ENCODE results near the gene SPATA6. TPM values are rescaled to one million over a fixed set of nuclear protein-coding genes. Genes with fewer than 3 reads are reported as not detected.
"Not testable (repeated sequence)": the region's sequence is repeated elsewhere in the genome, so short reads cannot be mapped to it uniquely, and the experiment has no call there.

SPATA6 gene
- polyA plus RNA-seq, 4 donors, result 16.4 to 19.1 (median 17.1) TPM

GRCh38 chr1:48466594-48466993 lies 5.4 kb downstream of the SPATA6 start:
- DNase-seq (ENCODE audit: low read depth in 4 of 4, low spot score in 2 of 4), result no peak

DNA sequence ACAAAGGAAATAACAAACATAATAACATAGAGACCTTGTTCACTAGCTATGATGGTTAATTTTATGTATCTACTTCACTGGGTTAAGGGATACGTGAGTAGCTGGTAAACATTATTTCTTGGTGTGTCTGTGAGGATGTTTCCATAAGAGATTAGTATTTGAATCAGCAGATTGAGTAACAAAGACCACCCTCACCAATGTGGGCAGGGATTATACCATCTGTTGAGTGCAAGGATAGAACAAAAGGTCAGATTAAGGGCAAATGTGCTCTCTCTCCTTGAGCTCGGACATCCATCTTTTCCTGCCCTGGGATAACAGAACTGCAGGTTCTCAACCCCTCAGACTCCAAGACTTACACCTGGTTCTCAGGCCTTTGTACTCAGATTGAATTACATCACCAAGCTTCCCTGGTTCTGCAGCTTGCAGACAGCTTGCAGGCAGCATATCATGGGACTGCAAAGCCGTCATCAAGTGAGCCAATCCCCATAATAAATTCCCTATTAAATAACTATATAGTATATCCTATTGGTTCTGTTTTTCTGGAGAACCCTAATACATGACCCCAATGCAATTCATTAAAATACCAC lies 9.2 kb downstream of the SPATA6 start:
- DNase-seq (ENCODE audit: low read depth in 4 of 4, low spot score in 2 of 4), result no peak

DNA sequence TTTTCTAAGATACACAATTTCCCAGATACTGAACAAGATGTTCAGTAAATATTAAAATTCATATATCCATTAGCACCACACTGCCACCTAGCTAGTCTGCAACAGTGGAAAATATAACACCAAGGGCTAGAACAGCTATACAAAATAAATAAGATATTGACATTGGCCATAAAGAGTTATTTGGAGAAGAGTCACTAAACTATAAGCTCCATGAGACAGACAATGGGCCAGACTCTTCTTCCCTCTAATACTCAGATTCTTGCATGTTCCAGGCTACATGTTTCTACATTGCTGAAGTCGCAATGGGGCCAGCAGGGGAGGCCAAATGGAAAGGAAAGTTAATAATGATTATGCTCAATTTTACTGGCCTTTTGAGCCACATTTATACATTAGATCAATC lies 21.5 kb downstream of the SPATA6 start:
- DNase-seq (ENCODE audit: low read depth in 4 of 4, low spot score in 2 of 4), result no peak

DNA sequence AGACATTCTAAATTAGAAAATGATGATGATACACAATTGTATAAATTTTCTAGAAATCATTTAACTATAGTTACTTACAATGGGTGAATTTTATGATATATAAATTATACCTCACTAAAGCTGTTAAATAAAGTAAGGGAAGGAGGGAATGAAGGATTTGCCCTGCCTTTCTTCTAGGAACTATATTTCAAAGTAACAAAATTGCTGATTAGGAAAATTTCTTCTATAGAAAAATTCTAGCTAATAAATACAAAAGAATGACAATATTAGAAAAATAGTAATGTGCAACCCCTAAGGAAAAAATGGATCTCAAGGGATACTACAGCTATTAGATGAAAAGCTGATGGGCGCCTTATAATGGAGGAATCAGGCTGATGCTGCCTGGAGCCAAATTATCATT lies 23.1 kb downstream of the SPATA6 start:
- DNase-seq (ENCODE audit: low read depth in 4 of 4, low spot score in 2 of 4), result no peak

DNA sequence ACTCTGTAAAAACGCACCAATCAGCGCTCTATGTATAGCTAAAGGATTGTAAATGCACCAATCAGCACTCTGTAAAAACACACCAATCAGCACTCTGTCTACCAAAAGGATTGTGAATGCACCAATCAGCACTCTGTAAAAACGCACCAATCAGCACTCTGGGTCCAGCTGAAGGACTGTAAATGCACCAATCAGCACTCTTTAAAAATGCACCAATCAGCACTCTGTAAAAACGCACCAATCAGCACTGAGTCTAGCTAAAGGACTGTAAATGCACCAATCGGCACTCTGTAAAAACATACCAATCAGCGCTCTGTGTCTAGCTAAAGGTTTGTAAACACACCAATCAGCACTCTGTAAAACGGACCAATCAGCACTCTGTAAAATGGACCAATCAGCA lies 27.8 kb downstream of the SPATA6 start:
- not testable (repeated sequence) for DNase-seq (ENCODE audit: low read depth in 4 of 4, low spot score in 2 of 4)

- DNase-seq (ENCODE audit: low read depth in 4 of 4, low spot score in 2 of 4), result no peak
Observed at GRCh38 chr1:48442864-48443619, 29.0 kb downstream of the SPATA6 start.

DNA sequence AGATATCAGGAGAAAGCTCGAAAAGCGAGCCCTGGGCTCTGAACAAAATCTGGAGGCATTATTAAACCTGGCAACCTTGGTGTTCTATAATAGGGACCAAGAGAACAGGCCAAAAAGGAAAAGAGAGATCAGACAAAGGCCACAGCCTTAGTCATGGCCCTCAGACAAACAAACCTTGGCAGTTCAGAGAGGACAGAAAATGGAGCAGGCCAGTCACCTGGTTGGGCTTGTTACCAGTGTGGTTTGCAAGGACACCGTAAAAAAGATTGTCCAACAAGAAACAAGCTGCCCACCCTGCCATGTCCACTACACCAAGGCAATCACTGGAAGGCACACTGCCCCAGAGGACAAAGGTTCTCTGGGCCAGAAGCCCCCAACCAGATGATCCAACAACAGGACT lies 31.2 kb downstream of the SPATA6 start:
- not testable (repeated sequence) for DNase-seq (ENCODE audit: low read depth in 4 of 4, low spot score in 2 of 4)

DNA sequence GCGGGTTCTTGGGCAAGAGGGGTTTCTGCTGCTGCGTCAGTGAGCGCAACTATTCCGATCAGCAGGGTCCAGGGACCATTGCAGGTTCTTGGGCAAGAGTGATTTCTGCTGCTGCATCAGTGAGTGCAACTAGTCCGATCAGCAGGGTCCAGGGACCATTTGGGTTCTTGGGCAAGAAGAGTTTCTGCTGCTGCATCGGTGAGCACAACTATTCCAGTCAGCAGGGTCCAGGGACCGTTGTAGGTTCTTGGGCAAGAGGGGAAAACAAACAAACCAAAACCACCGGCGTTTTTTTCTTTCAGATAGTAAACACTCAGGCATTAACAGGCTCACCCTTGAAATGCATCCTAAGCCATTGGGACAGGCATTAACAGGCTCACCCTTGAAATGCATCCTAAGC lies 32.6 kb downstream of the SPATA6 start:
- no peak for DNase-seq (ENCODE audit: low read depth in 4 of 4, low spot score in 2 of 4)

DNA sequence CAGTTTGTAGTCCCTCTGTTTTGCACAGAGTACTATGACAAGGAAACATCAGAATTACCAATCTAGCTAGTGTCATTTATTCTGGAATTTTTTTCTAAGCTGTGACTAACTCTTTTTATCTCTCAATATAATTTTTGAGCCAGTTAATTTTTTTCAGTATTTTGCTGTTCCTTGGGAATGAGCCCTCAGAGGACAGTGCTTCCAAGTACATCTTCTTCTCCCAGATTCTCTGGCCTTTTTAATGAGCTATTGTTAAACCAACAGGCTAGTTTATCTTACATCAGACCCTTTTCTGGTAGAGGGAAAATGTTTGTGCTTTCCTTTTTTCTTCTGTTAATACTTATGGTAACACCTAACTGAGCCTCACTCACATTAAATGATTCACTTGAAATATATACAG lies 34.6 kb downstream of the SPATA6 start:
- not testable (repeated sequence) for DNase-seq (ENCODE audit: low read depth in 4 of 4, low spot score in 2 of 4)

DNA sequence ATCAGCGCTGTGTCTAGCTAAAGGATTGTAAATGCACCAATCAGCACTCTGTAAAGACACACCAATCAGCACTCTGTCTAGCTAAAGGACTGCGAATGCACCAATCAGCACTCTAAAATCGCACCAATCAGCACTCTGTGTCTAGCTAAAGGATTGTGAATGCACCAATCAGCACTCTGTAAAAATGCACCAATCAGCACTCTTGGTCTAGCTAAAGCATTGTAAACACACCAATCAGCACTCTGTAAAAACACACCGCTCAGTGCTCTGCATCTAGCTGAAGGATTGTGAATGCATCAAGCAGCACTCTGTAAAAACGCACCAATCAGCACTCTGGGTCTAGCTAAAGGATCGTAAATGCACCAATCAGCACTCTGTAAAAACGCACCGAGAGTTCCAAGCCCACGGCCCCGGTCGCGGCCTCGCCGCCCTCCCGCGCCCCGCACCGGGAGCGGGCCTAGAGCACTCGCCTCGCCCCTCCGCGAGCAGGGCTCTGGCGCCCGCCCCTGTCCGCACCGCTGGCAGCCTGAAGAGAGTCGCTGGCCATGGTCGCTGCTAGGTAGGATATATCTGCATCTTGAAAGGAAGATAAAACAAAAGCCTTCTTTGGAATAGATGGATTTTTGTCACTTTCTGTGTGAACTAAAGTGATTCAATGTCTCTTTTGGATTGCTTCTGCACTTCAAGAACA lies 36.5 kb downstream of the SPATA6 start:
- not testable (repeated sequence) for DNase-seq (ENCODE audit: low read depth in 4 of 4, low spot score in 2 of 4)

- no peak for DNase-seq (ENCODE audit: low read depth in 4 of 4, low spot score in 2 of 4)
Observed at GRCh38 chr1:48430832-48431231, 41.2 kb downstream of the SPATA6 start.

- DNase-seq (ENCODE audit: low read depth in 4 of 4, low spot score in 2 of 4), result no peak
Observed at GRCh38 chr1:48422009-48422408, 50.0 kb downstream of the SPATA6 start.

DNA sequence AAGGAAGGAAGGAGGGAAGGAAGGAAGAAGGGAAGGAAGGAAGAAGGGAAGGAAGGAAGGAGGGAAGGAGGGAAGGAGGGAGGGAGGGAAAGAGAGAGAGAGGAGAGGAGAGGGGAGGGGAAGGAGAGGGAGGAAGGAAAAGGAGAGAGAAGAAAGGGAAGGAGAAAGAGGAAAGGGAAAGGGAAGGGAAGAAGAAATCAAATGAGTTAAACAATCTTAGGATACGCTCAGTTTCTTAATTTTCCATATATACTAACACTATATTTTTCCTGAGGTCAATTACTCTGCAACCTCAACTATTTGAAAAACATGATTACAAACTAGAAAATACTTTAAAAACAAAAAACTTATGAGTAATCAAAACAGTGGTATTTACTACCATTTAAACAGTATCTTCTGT lies 53.3 kb downstream of the SPATA6 start:
- DNase-seq (ENCODE audit: low read depth in 4 of 4, low spot score in 2 of 4), result no peak

- no peak for DNase-seq (ENCODE audit: low read depth in 4 of 4, low spot score in 2 of 4)
Observed at GRCh38 chr1:48415050-48415449, 57.0 kb downstream of the SPATA6 start.

GRCh38 chr1:48414264-48414663 lies 57.7 kb downstream of the SPATA6 start:
- no peak for DNase-seq (ENCODE audit: low read depth in 4 of 4, low spot score in 2 of 4)

DNA sequence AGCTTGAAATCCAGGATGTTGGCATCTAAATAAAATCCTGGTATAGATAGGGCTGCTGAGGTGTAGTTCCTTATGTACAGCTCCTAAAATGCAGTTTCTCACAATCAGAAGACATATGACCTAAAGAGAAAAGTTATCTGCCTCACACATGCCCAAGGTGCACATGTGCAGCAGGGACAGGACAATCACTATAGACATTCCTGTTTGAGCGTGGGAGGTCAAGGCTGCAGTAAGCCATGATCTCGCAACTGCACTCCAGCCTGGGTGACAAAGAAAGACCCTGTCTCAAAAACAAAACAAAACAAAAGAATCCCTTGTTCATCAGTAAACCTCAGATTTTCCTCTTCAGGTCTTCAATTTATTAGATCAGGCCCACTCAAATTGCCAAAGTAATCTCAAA lies 66.1 kb downstream of the SPATA6 start:
- DNase-seq (ENCODE audit: low read depth in 4 of 4, low spot score in 2 of 4), result no peak

DNA sequence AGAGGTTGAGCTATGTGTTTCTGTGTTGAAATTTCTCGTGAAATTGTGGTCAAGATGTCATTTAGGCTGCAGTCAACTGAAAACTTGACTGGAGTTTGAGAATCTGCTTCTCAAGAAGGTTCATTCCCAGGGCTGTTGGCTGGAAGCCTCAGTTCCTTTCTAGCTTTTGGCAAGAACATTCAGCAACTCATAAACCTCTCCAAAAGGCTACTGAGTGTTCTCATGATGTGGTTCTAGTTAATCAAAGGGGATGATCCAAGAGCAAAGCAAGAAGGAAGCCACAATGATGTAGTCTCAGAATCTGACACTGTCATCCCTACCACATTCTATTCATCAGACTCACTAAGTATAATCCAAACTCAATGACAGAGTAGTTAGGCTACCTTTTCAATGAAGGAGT lies 66.6 kb downstream of the SPATA6 start:
- DNase-seq (ENCODE audit: low read depth in 4 of 4, low spot score in 2 of 4), result no peak

GRCh38 chr1:48402599-48402998 lies 69.4 kb downstream of the SPATA6 start:
- DNase-seq (ENCODE audit: low read depth in 4 of 4, low spot score in 2 of 4), result no peak

- no peak for DNase-seq (ENCODE audit: low read depth in 4 of 4, low spot score in 2 of 4)
Observed at GRCh38 chr1:48396208-48396607, 75.8 kb downstream of the SPATA6 start.

- DNase-seq (ENCODE audit: low read depth in 4 of 4, low spot score in 2 of 4), result no peak
Observed at GRCh38 chr1:48391926-48392325, 80.1 kb downstream of the SPATA6 start.

DNA sequence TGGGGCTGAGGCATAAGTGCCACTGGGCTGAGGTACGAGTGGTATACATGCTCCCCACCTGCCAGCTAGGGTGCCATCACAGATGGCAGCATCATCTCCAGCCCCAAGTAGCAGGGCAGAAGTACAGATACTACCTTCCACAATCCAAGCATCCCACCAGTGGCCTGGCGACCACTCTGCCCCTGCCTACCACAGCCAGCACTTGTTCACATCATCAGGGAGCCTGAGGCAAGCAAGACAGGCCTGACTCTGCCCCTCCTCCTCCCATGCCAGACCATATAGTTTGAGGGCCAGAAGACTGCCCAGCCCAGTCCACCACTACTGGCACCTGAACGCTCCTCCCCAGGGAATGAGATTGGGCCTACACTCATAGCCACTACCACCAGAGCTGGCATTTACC lies 84.6 kb downstream of the SPATA6 start:
- DNase-seq (ENCODE audit: low read depth in 4 of 4, low spot score in 2 of 4), result no peak

DNA sequence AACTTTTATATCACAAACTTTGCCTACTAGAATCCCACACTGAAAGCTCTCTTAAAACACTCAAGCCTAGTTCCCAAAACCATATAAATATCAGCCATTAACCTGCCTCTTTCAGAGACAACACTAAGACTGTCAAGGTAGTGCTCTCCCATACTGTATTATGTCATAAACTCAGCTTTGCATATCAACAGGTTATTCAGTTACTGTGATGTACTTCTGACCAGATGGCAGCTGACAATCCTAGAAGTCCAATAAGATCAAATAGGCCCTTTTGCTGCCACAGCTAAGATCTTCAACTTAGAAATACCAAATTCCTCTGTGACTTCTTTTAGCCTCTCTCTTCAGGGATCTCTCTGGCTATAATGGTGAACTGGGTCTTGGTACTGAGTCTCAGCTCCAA lies 97.2 kb downstream of the SPATA6 start:
- DNase-seq (ENCODE audit: low read depth in 4 of 4, low spot score in 2 of 4), result no peak

Data from left renal cortex interstitium (tissue), 4 donors.